HepG2 (cell line): ENCODE data around the gene DCP2. TPM values are rescaled to one million over a fixed set of nuclear protein-coding genes. Genes with fewer than 3 reads are reported as not detected.

Experiments
- ATAC-seq: fragments of 200-7000 bp; cut with Tn5 transposase; 3 replicates; pipeline ENCODE4 v1.9.1; 2020; ENCODE audit warnings: mild to moderate bottlenecking, moderate library complexity
- BruUV-seq: library from RNA; stranded (reverse); fragments of 400-500 nt; replicated peaks from 2 replicates; lab custom pipeline; 2021; lab: Mats Ljungman, UMichigan
- CTCF ChIA-PET: fragments of 300-600 bp; formaldehyde crosslinking; extraction: SDS; loops from one replicate; lab custom pipeline; 2021; ENCODE audit warnings: low total read pairs, inconsistent platforms, low intra/inter-chr PET ratio; lab: Yijun Ruan, JAX
- POLR2A ChIA-PET: fragments of 350-600 bp; sonication (Branson Sonifier 250); formaldehyde crosslinking; loops from one replicate; lab custom pipeline; 2020; ENCODE audit warnings: antibody characterized with exemption, inconsistent platforms; lab: Yijun Ruan, JAX
- DNase-seq: peaks from one replicate; pipeline ENCODE4 v3.0.0-alpha.2; 2015; ENCODE audit warnings: low spot score
- FAIRE-seq: peaks from 3 replicates; lab custom pipeline; 2011; peaks lifted over from hg19 to GRCh38; lab: Jason Lieb, UNC
- H2AFZ ChIP-seq: one replicate; pipeline ENCODE4 v1.6.1; 2011; ENCODE audit warnings: low read length, inconsistent platforms
- H3K27ac ChIP-seq: fragments of 300-600 bp; 3 replicates; pipeline ENCODE4 v1.8.0; 2011; ENCODE audit warnings: mixed run types, mild to moderate bottlenecking, mixed read lengths, low read length, inconsistent platforms; ENCODE audit not compliant: insufficient read depth; ENCODE audit errors: extremely low read length
- H3K27me3 ChIP-seq, 2 experiments: fragments of 200-600 bp in 1 of 2; 2 replicates in 1 of 2; 3 replicates in 1 of 2; pipeline versions ENCODE4 v1.6.0 to v1.8.0; 2011; ENCODE audit warnings: low read length in 2 of 2, mild to moderate bottlenecking in 2 of 2, moderate library complexity in 2 of 2, inconsistent platforms in 1 of 2; ENCODE audit not compliant: insufficient read depth in 2 of 2, control insufficient read depth in 1 of 2
- H3K36me3 ChIP-seq, 2 experiments: fragments of 200-600 bp in 1 of 2; replicated peaks in 1 of 2; 2 replicates in 1 of 2; 3 replicates in 1 of 2; pipeline versions ENCODE4 v1.5.1 to v1.8.0; 2011; ENCODE audit warnings: low read length in 2 of 2, inconsistent platforms in 1 of 2; ENCODE audit not compliant: insufficient read depth in 2 of 2, control insufficient read depth in 1 of 2
- H3K4me1 ChIP-seq: 2 replicates; pipeline ENCODE4 v1.5.1; 2012; ENCODE audit warnings: low read length, inconsistent platforms; ENCODE audit not compliant: insufficient read depth
- H3K4me2 ChIP-seq: 2 replicates; pipeline ENCODE4 v1.6.0; 2011; ENCODE audit warnings: low read depth, low read length, inconsistent platforms
- H3K4me3 ChIP-seq, 3 experiments: fragments of 200-600 bp in 1 of 3; sonication (generic), shearing (Covaris generic) in 1 of 3; replicated peaks in 1 of 3; 2 replicates each; pipeline ENCODE4 v1.5.1; 2011 to 2016; ENCODE audit warnings: low read length in 3 of 3, inconsistent platforms in 2 of 3, low read depth in 2 of 3, mild to moderate bottlenecking in 2 of 3, control low read depth in 1 of 3, mixed read lengths in 1 of 3; ENCODE audit not compliant: insufficient read depth in 1 of 3
- H3K79me2 ChIP-seq: one replicate; pipeline ENCODE4 v1.6.1; 2011; ENCODE audit warnings: low read length, inconsistent platforms; ENCODE audit not compliant: insufficient read depth
- H3K9ac ChIP-seq: 2 replicates; pipeline ENCODE4 v1.6.0; 2011; ENCODE audit warnings: mild to moderate bottlenecking, low read depth, low read length, inconsistent platforms; ENCODE audit not compliant: insufficient read depth
- H3K9me3 ChIP-seq: 2 replicates; pipeline ENCODE4 v1.5.1; 2012; ENCODE audit warnings: mild to moderate bottlenecking, low read length
- H4K20me1 ChIP-seq: 2 replicates; pipeline ENCODE4 v1.6.0; 2011; ENCODE audit warnings: inconsistent platforms, mild to moderate bottlenecking, low read length, moderate library complexity; ENCODE audit not compliant: insufficient read depth
- CC2D1A ChIP-seq: sonication (generic); formaldehyde crosslinking; IDR thresholded peaks from 2 replicates; pipeline ENCODE4 v1.8.1; 2023; ENCODE audit warnings: mild to moderate bottlenecking, missing genetic modification reagents
- GFI1 ChIP-seq: sonication (generic); formaldehyde crosslinking; IDR thresholded peaks from 2 replicates; pipeline ENCODE4 v1.5.0; 2020; ENCODE audit warnings: missing genetic modification reagents, mild to moderate bottlenecking, borderline replicate concordance
- HNF4G ChIP-seq, 2 experiments: sonication (generic) in 1 of 2; formaldehyde crosslinking in 1 of 2; IDR thresholded peaks; 2 replicates each; pipeline versions ENCODE4 v1.4.0 to v1.6.1; 2011 to 2020; ENCODE audit warnings: borderline replicate concordance in 2 of 2, low read depth in 2 of 2, mild to moderate bottlenecking in 2 of 2, low read length in 1 of 2, missing genetic modification reagents in 1 of 2, moderate library complexity in 1 of 2
- NR3C1 ChIP-seq: sonication (generic); formaldehyde crosslinking; IDR thresholded peaks from 2 replicates; pipeline ENCODE4 v1.4.0; 2020; ENCODE audit warnings: missing genetic modification reagents
- PHF20 ChIP-seq: sonication (generic); formaldehyde crosslinking; IDR thresholded peaks from 2 replicates; pipeline ENCODE4 v1.5.0; 2020; ENCODE audit warnings: mild to moderate bottlenecking, missing genetic modification reagents
- RORA ChIP-seq: sonication (generic); formaldehyde crosslinking; IDR thresholded peaks from 2 replicates; pipeline ENCODE4 v1.5.0; 2020; ENCODE audit warnings: mild to moderate bottlenecking, missing genetic modification reagents, moderate library complexity
- SNAPC2 ChIP-seq: sonication (generic); formaldehyde crosslinking; IDR thresholded peaks from 2 replicates; pipeline ENCODE4 v1.8.1; 2022; ENCODE audit warnings: mild to moderate bottlenecking, missing genetic modification reagents
- YEATS2 ChIP-seq: sonication (generic); formaldehyde crosslinking; IDR thresholded peaks from 2 replicates; pipeline ENCODE4 v1.4.0; 2020; ENCODE audit warnings: missing genetic modification reagents, borderline replicate concordance
- ZBTB33 ChIP-seq: sonication (generic); formaldehyde crosslinking; IDR thresholded peaks from 2 replicates; pipeline ENCODE4 v1.4.0; 2020; ENCODE audit warnings: missing genetic modification reagents
- ZFP91 ChIP-seq: sonication (generic); formaldehyde crosslinking; IDR thresholded peaks from 2 replicates; pipeline ENCODE4 v1.9.0; 2022; ENCODE audit warnings: missing genetic modification reagents, mild to moderate bottlenecking, borderline replicate concordance
- ZNF136 ChIP-seq: sonication (generic); formaldehyde crosslinking; IDR thresholded peaks from 2 replicates; pipeline ENCODE4 v1.8.1; 2022; ENCODE audit warnings: low read depth, mild to moderate bottlenecking, moderate library complexity, missing genetic modification reagents
- ZNF3 ChIP-seq: IDR thresholded peaks from 2 replicates; pipeline ENCODE4 v1.7.0; 2017; ENCODE audit warnings: inconsistent platforms
- ZNF30 ChIP-seq: sonication (generic); formaldehyde crosslinking; IDR thresholded peaks from 2 replicates; pipeline ENCODE4 v1.5.0; 2020; ENCODE audit warnings: mild to moderate bottlenecking, missing genetic modification reagents
- ZNF430 ChIP-seq: sonication (generic); formaldehyde crosslinking; IDR thresholded peaks from 2 replicates; pipeline ENCODE4 v1.9.0; 2021; ENCODE audit warnings: mild to moderate bottlenecking, missing genetic modification reagents
- ZNF598 ChIP-seq: sonication (generic); formaldehyde crosslinking; IDR thresholded peaks from 2 replicates; pipeline ENCODE4 v1.5.1; 2020; ENCODE audit warnings: mild to moderate bottlenecking, missing genetic modification reagents, borderline replicate concordance
- WGBS: methylation state at CpG from one replicate; pipeline ENCODE4 v1.1.6; 2017; ENCODE audit warnings: low lambda C conversion rate; 5-methylcytosine and 5-hydroxymethylcytosine counted together
- in situ Hi-C: cut with HindIII; loops from 2 replicates; pipeline ENCODE4 v1.10.0; 2017; ENCODE audit warnings: low pct_unique_long_range_greater_than_20kb; ENCODE audit not compliant: extremely low pct_ligation_motif_present
- intact Hi-C: fragments of 100-400 bp; cut with micrococcal nuclease; formaldehyde crosslinking; loops from one replicate; pipeline ENCODE4 v1.10.0; 2022; ENCODE audit not compliant: unreplicated experiment
- polyA plus RNA-seq, 8 experiments: library from polyadenylated mRNA; depleted of rRNA in 3 of 8; stranded (reverse) in 7 of 8; unstranded in 1 of 8; fragments of >200 nt; fragmentation: Illumina TruSeq in 4 of 8; extraction: Trizol in 4 of 8; gene quantifications; 2 replicates each; pipeline versions ENCODE4 v1.2.1 to v1.2.3, GENCODE V29; 2011 to 2016; ENCODE audit warnings: low read depth in 4 of 8, missing spikeins in 1 of 8, mixed read lengths in 1 of 8; ENCODE audit not compliant: insufficient read depth in 1 of 8
- total RNA-seq, 5 experiments: library from RNA; depleted of rRNA; stranded (reverse); fragments of >200 nt; fragmentation: Illumina TruSeq; extraction: Trizol; gene quantifications; 2 replicates each; pipeline ENCODE4 v1.2.3, GENCODE V29; 2016; ENCODE audit warnings: low read depth in 1 of 5

Gene DCP2
- total and polyA plus RNA-seq, 2 of the 13 experiments (the other 11 are each of a cell fraction or from before 2014, with no cell fraction given): 16.2 to 63.4 TPM

GRCh38 chr5:112933651-112934365, 42.8 kb upstream of the DCP2 start:
- Histone ChIP-seq H3K27me3 (no peaks in the 10 kb centered on the region), H3K9me3 (no peaks in the 10 kb centered on the region), H4K20me1 (no peaks in the 10 kb centered on the region), H3K79me2 (no peaks in the 10 kb centered on the region), H3K4me1 (no peaks in the 10 kb centered on the region), H3K27ac (no peak overlapping the region), H3K4me3 (no peak overlapping the region), H3K4me2 (no peak overlapping the region), H2AFZ (no peak overlapping the region), H3K9ac (no peak overlapping the region), H3K36me3 (no peaks in the 10 kb centered on the region)
- DNase-seq: no peak
- no peak for TF ChIP-seq SNAPC2 (CRISPR knock-in tag)
- no peak for TF ChIP-seq ZNF430 (CRISPR knock-in tag)
- no peak for TF ChIP-seq ZNF598 (CRISPR knock-in tag)
- TF ChIP-seq HNF4G (IDR thresholded peaks at IDR 0.05; ENCODE audit: borderline replicate concordance, low read depth, low read length): no peak
- no peak for TF ChIP-seq HNF4G (CRISPR knock-in tag; IDR thresholded peaks at IDR 0.05; ENCODE audit: borderline replicate concordance, low read depth)
- TF ChIP-seq ZBTB33 (CRISPR knock-in tag): no peak
- TF ChIP-seq GFI1 (CRISPR knock-in tag): no peak
- TF ChIP-seq ZNF136 (CRISPR knock-in tag): no peak
- TF ChIP-seq RORA: no peak
- no peak for TF ChIP-seq CC2D1A (CRISPR knock-in tag)
- TF ChIP-seq YEATS2 (CRISPR knock-in tag): no peak
- TF ChIP-seq ZNF3 (CRISPR knock-in tag): no peak
- no peak for TF ChIP-seq ZNF30
- TF ChIP-seq NR3C1 (CRISPR knock-in tag): no peak
- no peak for TF ChIP-seq PHF20 (CRISPR knock-in tag)
- no peak for TF ChIP-seq ZFP91 (CRISPR knock-in tag)
- no peak for ATAC-seq
- FAIRE-seq: no peak
- no TSS peak for BruUV-seq
- in situ Hi-C loops: no loop called here
- WGBS: 94% methylated on average over 1 of the region's 1 CpG
- ChIA-PET POLR2A (no interaction called here), CTCF (no interaction called here)
- intact Hi-C loops: no loop called here
